GM21528 (cell line): Measurements from ENCODE around the gene CTDSPL2.
"Not testable (repeated sequence)": the region's sequence is repeated elsewhere in the genome, so short reads cannot be mapped to it uniquely, and the experiment has no call there.

ENCODE experiments used
- ATAC-seq: cut with Tn5 transposase; IDR thresholded peaks from one replicate; pipeline ENCODE4 v1.9.1; 2021; ENCODE audit warnings: mild to moderate bottlenecking, moderate library complexity; ENCODE audit not compliant: unreplicated experiment, low FRiP score

The CTDSPL2 gene

DNA sequence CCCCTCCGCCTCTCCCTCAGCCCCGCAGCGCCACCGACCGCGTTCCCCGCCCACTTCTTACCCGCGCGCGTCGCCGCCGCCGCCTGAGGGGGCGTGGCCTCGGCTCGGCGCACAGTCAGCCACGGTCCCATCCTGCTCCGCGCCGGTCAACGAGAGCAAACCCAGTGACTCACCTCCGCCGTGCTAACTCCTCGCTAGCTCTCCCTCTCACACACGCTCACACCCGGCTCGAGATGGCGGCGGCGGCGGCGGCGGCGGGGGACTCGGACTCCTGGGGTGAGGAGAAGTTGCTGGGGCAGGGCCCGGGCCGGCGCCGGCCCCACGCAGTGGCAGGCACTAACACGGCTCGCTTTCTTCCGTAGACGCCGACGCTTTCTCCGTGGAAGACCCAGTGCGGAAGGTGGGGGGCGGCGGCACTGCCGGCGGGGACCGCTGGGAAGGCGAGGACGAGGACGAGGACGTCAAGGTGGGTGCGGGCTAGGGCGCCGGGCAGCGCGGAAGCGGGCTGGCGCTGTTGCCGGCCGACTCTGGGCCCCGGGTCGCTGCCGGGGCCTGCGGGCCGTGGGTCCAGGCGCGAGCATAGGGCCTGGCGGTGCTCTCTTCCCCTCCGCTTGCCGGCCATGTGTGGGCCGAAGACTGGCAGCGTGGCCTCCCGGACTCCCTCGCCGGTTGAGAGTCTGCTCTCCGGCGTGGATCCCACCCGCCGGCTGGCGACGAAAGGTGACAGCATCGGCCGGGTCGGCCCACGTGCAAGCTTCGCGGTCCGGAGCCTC, 109.7 kb downstream of the CTDSPL2 start, which contains the start of gene EIF3J:
EIF3J (plus strand) TSS at position 186 of the 773 bp plus-strand sequence; CDS start at position 234, 48 bp downstream.
- ATAC-seq = peak; percentile 86

DNA sequence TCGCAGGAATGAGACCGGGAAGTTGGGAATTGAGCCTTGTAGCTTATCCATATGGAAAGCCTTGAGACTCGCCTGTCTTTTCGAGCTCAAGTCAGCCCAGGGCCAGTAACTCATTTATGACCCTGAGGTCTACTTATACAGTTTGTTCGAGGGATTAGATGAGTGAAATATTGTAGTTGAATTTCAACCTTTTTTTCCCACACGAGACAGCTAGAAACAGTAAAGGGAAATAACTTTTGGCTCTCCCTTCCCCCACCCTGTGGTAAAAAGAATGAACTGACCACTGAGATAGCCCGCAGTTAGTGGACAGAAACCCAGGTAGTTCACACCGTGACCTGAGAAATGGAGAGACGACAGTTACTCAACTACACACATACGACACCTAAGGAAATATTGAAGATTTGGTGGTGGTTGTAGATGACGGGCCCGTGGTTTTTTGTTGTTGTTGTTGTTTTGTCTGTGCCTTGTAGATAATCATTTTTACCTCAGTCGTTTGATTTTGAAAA, 110.4 kb downstream of the CTDSPL2 start:
- ATAC-seq = no peak

DNA sequence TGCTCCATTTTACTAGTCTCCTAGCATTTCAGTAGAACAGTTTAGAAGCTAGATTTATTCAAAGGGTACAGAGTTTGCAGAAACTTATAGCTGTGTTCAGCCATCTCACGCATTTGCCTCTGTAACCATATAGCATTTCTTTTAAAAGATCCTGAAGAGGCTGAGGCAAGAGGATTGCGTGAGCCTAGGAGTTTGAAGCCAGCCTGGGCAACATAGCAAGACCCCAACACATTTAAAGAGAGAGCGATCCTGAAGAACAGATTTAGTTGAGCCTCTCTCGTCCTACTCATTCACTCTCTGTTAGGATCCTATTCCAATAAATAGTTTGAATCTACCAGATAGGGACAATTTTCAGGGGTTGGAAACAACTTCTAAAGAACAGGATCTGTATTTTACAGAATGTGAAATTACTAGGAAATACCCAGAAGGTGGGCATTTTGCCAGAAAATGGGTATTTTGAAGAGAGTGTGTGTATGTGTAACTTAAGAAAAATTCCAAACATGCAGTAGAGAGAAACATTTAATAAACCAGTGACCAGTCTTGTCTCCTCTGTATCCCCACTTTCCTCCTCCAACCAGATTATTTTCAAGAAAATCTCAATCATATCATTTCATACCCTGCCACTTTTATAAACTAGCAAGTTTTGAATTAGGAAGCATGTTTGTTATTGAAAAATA, 114.0 kb downstream of the CTDSPL2 start:
- ATAC-seq = no peak

DNA sequence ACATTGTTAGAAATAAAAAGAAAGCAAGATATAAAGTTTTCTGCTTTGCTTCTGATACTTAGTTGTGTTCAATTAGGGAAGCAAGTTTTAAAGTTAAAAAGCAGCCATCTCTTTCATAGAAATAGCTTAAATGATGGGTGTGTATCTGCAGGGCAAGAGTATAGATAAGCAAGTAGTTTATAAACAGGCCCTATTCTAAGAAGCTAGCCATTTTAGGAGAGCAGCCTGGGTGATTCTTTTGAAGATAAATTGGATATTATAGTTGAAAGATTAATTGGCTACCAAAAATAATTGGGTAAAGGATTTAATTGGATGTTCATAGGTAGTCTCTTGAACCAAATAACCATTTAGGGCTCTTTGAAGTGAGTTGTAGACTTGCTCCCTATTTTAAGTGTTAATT, 115.2 kb downstream of the CTDSPL2 start:
- ATAC-seq = no peak

DNA sequence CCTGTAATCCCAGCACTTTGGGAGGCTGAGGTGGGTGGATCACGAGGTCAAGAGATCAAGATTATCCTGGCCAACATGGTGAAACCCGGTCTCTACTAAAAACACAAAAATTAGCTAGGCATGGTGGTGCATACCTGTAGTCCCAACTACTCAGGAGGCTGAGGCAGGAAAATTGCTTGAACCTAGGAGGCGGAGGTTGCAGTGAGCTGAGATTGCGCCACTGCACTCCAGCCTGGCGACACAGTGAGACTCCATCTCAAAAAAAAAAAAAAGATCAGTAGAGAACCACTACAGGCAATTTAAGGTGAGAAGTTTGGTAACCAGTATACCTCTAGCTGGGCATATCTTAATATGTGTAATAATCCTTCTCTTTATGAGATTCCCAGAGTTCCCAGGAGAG, 117.3 kb downstream of the CTDSPL2 start:
- ATAC-seq = not testable (repeated sequence)

DNA sequence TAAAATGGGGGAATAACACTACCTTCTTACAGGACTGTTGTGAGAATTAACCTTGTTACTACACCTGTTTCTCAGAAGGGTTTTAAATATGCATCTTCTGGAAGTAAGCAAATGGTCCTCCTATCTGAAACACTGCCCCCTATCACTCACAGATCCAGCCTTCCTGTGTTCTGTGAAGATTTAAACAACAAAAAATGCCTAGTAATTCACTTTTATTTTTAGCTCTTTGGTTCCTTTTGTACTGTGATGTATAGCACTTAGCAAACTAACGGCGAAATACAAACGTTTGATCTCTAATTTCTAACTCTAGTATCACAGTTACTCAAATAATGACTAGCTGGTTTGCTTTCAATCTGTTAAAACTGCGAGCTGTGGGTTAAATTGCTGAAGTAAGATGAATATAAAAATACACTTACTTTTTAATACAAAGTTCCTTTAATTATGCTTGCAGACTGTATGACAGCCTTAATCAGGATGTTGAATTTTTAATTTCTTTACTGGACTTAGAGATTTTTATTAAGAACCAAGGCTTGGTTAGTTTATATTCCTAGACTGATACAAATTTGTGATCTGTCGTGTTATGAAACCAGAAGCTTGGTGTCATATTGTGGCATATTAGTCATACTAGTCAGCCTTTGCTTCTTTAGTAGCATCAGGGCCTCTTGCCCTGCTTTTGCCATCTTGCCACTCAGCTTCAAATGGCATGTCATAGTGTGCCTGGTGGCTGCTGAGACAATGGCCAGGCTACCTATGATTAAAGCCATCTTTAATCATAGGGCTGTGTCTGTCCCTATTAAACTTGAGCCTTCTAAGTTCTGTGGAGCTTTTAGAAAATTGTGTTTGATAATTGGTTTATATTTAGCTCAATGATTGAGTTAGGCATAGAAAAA, 118.7 kb downstream of the CTDSPL2 start:
- peak; percentile 80 for ATAC-seq

DNA sequence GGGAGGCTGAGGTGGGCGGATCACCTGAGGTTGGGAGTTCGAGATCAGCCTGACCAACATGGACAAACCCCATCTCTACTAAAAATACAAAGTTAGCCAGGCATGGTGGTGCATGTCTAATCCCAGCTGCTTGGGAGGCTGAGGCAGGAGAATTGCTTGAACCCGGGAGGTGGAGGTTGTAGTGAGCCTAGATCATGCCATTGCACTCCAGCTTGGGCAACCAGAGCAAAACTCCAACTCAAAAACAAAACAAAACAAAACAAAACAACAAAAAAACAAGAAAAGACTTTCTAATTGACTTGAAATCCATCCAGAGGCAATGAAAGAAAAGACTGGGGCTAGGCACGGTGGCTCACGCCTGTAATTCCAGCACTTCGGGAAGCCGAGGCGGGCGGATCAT, 121.7 kb downstream of the CTDSPL2 start:
- not testable (repeated sequence) for ATAC-seq

DNA sequence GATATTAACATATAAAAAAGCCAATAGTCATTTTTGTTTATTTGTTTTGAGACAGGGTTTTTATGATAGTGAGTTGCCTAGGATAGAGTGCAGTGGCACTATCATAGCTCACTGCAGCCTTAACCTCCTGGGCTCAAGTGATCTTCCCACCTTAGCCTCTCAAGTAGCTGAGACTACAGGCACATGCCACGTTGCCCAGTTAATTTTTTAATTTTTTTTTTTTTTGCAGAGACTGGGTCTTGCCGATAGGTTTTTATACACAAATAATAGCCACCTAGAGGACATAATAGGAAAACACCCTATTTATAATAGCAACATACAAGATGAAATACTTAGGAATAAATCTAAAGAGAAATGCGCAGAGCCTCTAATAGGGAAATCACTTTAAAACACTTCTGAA, 122.8 kb downstream of the CTDSPL2 start:
- ATAC-seq = no peak

DNA sequence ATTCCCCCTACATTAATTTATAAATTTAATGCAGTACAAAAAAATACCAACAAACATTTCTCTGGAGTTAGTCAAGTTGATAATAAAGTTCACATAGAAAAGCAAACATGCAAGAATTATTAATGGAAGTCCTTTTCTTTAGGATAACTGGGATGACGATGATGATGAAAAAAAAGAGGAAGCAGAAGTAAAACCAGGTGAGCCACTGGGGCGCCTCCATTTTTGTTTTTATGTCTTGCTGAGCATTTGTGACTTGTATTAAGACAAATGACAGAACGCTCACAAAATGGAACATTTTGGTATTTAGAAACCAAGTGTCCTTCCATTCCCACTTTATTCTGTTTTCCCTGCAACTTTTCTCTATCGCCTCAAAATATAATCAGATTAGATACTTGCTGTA, 123.3 kb downstream of the CTDSPL2 start:
- ATAC-seq = no peak

DNA sequence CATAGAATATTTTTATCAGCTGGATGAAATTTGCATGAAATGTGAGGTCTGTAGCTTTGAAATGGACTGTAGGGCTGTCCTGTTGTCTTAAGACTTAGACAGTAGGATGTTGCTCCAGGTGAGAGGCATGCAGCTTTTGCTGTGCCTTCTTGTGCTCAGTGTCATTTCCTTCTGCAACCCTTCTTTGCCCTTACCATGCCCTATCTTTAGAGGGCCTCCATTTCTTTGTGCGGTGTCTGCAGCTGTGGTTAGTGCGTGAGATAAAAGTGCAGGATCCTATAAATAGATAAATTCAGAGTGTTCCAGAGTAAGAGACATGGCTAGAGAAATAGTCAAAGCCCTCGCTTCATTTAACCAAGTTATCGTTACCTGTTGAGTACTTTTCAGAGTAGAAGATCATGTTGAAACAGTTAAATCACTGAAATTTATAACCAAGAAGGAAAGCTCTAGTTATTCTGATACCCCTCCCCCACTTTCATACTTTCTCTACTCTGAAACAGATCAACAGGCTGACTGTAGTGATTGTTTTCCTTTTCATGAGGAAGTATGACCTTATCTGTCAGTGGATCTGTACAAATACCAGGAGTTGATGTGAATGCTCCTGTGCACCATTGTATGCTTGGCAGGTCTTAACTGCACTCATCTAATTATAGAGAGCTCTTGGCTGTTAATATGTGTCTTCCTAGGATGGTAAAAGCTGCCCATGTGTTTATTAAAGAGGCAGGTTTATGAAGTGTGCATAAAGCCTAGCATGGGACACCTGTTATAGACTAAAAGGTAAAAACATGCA, 127.7 kb downstream of the CTDSPL2 start:
- no peak for ATAC-seq

DNA sequence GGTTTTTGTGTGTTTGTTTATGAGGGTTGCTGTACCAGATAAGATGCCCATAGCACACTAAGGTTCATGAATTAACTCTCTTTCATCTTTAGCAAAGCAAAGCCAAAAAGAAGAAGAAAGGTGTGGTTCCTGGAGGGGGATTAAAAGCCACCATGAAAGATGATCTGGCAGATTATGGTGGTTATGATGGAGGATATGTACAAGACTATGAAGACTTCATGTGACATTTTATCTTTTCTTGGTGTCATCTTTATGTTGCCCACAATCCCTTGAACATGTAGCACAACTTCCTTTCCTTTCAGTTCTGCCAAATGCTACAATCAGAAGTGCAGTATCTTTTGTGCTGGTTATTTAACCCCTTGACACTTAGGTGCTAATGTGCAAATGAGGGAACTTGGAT, 133.5 kb downstream of the CTDSPL2 start:
- not testable (repeated sequence) for ATAC-seq

DNA sequence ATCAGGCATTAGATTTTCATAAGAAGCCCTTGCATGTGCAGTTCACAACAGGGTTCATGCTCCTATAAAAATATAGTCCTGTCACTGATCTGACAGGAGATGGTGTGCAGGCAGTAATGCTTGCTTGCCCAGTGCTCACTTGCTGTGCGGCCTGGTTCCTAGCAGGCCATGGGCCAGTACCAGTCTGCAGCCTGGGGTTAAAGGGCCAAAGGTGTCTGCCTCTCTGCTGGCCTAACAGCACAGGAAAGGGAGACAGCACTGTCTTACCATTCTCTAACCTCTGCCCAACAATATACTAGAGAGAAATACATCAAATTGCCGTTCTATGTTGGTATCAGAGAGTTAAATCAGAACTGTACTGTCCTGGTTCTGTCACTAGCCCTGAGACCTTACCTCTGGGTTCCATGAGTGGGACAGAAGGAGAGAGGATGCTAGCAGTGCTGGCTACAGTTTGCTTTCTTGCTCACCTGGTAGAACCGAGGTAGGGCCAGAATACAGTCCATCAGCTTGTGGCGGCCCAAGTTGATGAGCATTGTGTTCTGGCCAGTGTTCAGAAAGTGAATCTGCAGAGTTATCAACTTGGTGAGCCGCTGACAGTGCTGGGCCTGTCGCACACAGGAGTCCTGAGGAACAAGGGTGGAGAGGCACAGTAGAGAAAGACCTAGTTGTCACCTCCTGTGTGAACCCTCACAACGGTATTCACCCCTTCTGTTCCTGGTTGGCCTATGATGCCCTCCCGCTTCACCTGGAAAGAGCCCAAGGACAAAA, 138.1 kb downstream of the CTDSPL2 start:
- no peak for ATAC-seq

DNA sequence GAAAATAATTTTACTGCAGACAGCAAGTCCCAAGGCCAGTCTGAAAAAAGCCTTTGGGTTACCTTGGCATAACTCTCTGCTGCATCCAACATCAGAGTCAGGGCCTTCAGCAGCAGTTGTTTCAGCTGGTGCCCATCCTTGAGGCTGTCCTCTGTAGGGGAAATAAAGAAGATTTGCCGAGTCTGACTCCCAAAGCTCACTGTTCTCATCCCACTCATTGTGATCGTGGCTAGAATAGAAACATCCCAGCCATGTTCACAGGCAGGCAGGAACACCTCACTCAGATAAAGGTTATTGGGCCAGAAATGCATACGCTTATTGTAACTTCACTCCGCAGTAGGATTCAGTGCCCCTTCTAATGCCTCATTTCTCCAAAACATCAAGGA, 138.7 kb downstream of the CTDSPL2 start:
- ATAC-seq = no peak

DNA sequence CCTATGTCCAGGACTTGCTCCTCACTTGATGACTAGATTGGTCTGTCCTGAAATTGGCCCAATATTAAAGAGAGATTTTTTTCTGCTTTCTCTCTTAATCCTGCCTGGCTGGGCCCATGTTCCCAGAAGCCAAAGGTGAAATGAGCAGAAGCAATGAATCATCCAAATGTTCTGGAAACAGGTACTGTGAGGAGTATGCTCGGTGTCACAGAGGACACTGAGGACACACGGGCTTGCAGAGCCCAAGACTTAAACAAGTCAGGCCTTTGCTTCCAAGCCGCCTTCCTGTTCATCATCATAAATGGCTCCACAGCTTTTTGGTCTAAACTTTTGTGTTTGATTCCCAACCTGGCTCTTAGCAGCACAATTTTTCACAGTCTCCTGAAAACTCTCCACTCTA, 140.9 kb downstream of the CTDSPL2 start:
- ATAC-seq = no peak

DNA sequence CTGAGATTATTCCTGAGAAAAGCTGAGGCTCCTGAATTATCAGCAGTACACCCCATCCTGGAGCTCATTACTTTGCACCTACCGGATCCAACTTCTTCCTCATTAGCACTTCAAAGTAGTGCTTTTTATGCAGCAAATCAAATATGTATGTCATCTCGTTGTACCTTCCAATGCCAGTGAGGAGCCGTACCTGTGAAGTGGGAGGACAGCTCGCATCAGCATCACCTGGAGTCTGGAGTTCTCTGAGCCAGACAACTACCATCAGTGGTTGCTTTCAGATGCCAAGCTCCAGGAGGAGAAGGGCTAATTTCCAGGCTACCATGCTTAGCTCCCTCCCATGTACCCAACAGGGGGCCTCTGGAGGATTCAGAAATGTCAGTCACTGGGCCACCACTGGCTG, 141.9 kb downstream of the CTDSPL2 start:
- no peak for ATAC-seq

DNA sequence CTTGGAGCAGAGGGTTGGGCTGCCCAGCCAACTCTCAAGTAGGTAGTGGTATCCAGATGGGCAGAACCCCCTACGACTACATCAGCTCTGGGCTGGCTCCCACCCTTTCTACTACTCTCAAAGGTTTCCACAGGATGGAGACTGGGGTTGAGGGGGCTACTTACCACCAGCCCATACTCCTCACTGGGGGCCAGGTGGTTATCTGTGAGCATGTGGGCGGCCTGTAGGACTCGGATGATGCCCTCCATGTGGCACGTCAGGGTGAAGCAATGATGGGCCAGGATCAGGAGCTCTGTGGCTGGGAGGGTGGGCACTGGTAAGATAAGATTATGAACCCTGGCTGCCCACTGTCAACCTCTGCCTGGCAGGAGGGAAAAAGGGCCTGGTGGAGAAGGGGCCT, 142.9 kb downstream of the CTDSPL2 start:
- ATAC-seq = no peak

DNA sequence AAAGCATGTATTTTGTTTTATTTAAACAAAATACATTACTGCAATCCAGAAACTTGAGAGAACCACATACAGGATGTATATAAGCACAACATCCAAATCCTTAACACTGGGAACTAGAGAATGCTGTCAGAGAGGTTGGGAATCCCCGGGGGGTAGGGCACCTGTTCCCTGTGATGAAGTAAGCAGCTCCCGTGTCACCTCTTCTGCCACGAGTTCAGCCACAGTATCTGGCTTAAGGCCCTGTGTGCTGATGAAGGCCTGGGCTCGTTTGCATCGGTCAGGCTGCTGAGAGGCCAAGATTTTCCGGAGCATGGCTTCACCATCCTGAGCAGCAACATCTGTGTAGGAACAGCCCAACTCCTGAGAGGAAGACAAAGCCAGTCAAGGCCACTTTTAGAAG, 146.0 kb downstream of the CTDSPL2 start:
- ATAC-seq = no peak

DNA sequence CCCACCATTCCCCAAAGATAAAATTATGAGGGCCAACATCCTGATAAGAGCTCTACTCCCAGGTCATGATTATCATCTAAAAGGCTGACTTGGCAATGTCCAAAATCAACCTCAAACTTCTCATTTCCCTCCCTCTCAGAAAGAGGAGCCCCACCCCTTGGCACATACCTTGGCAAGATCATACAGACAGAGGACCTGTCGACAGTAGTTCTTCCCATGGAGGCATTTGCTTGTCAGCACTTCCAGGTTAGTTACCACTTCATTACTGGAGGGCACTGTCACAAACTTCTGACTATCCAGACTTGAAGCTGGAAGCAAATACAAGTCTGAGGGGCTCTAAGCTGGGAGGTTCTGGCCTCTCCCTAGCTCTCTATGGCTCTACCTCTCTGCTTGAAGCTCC, 147.3 kb downstream of the CTDSPL2 start:
- ATAC-seq = no peak
